Medulla oblongata (tissue), 1 donor: ENCODE results near the gene RDX.

ENCODE experiments used
- DNase-seq: peaks from one replicate; pipeline ENCODE4 v3.0.0-alpha.2; 2015; ENCODE audit errors: extremely low spot score

RDX gene

DNA sequence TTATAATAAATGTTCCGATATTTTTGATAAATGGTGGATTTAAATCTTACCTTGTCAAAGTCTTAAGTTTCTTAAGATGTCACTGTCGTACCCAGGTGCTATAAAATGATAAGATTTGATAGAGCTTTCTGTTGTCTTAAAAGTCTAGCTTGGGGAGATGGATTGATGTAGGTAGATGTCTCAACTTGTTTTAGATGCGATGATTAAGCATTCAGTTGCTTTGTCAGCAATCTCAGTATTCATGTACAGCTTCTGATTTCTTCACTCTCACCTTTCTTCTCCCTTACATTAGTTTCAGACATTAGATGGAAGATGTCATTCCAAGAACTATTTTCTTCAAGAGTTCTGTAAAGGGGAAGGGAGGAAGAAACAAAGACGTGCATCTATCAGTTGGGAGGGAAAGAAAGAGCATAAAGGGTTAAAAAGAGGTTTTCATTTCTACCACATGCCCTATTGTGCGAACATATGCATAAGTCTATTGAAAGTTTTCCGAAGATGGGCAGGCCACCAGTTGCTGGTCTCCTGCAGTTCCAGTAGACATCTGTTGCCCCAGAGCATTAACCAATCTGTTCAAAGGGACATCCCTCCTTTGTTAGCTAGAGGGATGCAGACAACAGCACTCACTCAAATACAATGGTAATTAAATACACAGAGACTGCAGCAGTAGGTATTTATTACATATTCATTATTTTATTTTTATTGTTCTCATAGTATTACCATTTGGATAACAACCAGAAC is 164.9 kb downstream of the RDX start:
- peak; percentile 21 for DNase-seq

DNA sequence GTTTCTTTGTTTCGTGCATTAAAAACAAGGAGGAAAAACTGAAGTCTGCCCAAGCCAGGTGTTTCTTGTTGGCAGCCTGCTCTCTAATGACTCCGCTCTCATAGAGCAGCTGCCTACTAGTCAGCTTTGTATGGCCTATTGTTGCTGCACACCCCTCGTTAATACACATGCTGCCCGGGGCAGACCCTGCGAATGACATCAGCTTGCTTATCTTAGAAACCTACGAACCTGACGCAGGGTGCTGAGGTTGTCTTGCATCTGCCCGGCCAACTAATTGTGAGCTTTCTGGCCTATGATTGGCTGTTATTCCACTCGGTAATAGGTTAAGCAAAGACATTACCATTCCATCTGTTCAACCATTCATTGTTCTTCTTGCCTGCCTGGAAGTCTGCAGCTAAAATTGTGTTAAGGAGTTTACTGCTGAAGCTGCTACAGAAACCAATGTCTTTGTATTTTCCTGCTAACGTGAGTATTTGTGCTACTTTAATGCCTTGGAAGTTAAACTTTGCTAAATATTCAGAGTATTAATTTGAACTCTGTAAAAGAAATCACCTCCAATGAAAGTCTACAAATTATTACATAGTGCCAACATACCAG is 165.7 kb downstream of the RDX start:
- peak; percentile 42 for DNase-seq

DNA sequence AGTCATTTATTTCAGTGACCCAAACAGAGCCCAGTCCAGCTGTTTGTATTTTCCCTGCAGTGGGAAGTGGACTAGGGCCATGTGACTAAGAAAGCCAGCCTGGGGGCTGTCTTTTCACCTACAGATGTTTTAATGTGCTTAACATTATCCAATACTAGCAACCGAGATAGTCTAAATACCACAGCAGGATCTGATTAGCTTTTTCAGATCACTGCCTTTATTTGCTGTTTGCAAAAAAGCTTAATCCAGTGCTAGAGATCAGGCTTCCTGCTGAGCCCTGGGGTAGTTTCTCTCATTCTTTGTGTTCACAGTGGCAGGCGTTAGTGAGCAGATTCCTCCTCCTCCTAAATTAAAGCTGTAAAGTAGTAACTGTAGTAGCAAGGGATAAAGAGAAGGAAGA is 168.3 kb downstream of the RDX start:
- DNase-seq: peak; percentile 42

DNA sequence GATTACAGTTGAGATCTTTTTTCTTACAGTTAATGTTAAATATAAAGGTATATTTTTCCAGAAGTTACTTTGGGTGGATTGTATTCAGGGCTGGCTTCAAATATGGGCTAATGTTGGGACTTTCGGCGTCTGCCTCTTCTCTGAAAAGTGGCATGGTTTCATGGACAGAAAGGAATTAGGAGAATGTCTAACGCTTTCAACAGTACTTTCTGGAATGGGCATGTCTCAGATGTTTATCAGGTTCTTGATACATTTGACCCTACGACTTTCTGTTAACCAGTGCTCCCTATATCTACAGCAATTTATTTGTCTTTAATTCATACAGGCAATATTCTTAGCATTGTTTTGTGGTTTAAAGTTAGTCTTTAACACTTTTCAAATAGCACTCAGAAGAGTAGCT is 169.5 kb downstream of the RDX start:
- DNase-seq: no peak

DNA sequence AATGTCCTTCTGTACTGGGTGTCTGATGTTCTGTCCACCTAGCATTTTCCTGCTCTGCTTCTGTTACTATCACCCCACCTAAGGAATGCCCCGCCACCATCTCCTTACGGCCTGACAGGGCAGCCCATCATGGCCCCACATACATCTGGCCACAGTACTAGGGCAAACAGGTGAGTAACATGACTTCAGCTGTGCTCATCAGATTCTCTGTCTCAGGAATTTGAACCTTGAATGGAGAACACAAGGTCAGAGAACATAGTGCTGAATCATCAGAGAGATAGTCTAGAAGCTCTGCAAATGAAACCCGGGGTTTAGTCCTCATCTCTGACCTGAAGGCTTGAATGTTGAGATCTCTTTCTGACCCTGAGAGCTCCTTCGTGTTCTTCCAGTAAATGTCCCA is 170.8 kb downstream of the RDX start:
- no peak for DNase-seq
